IMR-90 (cell line): ENCODE measurements around the gene NMNAT3. TPM values are rescaled to one million over a fixed set of nuclear protein-coding genes. Genes with fewer than 3 reads are reported as not detected.

Experiments
- ATAC-seq: fragments of 200-7000 bp; cut with Tn5 transposase; 2 replicates; pipeline ENCODE4 v1.9.1; 2020; ENCODE audit warnings: low read depth, mild to moderate bottlenecking, moderate library complexity
- BruUV-seq: library from RNA; stranded (reverse); fragments of 400-500 nt; replicated peaks from 2 replicates; lab custom pipeline; 2021; lab: Mats Ljungman, UMichigan
- CTCF ChIA-PET: fragments of 300-600 bp; formaldehyde crosslinking; extraction: SDS; loops from one replicate; lab custom pipeline; 2021; ENCODE audit warnings: antibody characterized with exemption; lab: Yijun Ruan, JAX
- POLR2A ChIA-PET: fragments of 300-600 bp; sonication (Branson Sonifier 250); formaldehyde crosslinking; loops from one replicate; lab custom pipeline; 2022; ENCODE audit warnings: antibody characterized with exemption; ENCODE audit not compliant: unreplicated experiment; lab: Charles Lee
- DNase-seq: peaks from one replicate; pipeline ENCODE4 v3.0.0; 2013
- H2AFZ ChIP-seq: replicated peaks from 2 replicates; pipeline ENCODE3; 2013; ENCODE audit warnings: low read length, mild to moderate bottlenecking; ENCODE audit not compliant: poor library complexity
- H2AK5ac ChIP-seq: 2 replicates; pipeline ENCODE4 v1.6.1; 2013; ENCODE audit warnings: low read depth, low read length, inconsistent platforms
- H2AK9ac ChIP-seq: replicated peaks from 2 replicates; pipeline ENCODE3; 2013; ENCODE audit warnings: mild to moderate bottlenecking, low read depth, low read length, moderate library complexity; ENCODE audit not compliant: poor library complexity
- H2BK120ac ChIP-seq: 2 replicates; pipeline ENCODE4 v1.6.1; 2013; ENCODE audit warnings: low read depth, low read length, inconsistent platforms
- H2BK15ac ChIP-seq: 3 replicates; pipeline ENCODE4 v1.6.1; 2013; ENCODE audit warnings: low read depth, low read length, inconsistent platforms
- H2BK20ac ChIP-seq: 2 replicates; pipeline ENCODE4 v1.6.1; 2013; ENCODE audit warnings: low read depth, mild to moderate bottlenecking, inconsistent platforms, low read length, moderate library complexity
- H2BK5ac ChIP-seq: 2 replicates; pipeline ENCODE4 v1.6.1; 2013; ENCODE audit warnings: mild to moderate bottlenecking, low read depth, low read length, inconsistent platforms; ENCODE audit not compliant: poor library complexity, severe bottlenecking
- H3K14ac ChIP-seq: replicated peaks from 2 replicates; pipeline ENCODE4 v1.6.1; 2013; ENCODE audit warnings: low read depth, low read length, inconsistent platforms
- H3K18ac ChIP-seq: 2 replicates; pipeline ENCODE4 v1.6.1; 2013; ENCODE audit warnings: low read depth, low read length, control low read depth
- H3K23ac ChIP-seq: 2 replicates; pipeline ENCODE4 v1.6.1; 2013; ENCODE audit warnings: low read depth, low read length, inconsistent platforms
- H3K27ac ChIP-seq: 2 replicates; pipeline ENCODE4 v1.5.1; 2013; ENCODE audit warnings: mild to moderate bottlenecking, control low read depth, low read length; ENCODE audit not compliant: insufficient read depth
- H3K27me3 ChIP-seq: 2 replicates; pipeline ENCODE4 v1.6.1; 2013; ENCODE audit warnings: low read length; ENCODE audit not compliant: control insufficient read depth, insufficient read depth
- H3K36me3 ChIP-seq: 2 replicates; pipeline ENCODE4 v1.6.1; 2013; ENCODE audit warnings: low read length, mixed read lengths; ENCODE audit not compliant: control insufficient read depth, insufficient read depth
- H3K4ac ChIP-seq: 2 replicates; pipeline ENCODE4 v1.6.1; 2013; ENCODE audit warnings: low read depth, low read length, inconsistent platforms
- H3K4me1 ChIP-seq: 2 replicates; pipeline ENCODE4 v1.6.1; 2013; ENCODE audit warnings: low read length, mixed read lengths; ENCODE audit not compliant: control insufficient read depth, insufficient read depth
- H3K4me2 ChIP-seq: 2 replicates; pipeline ENCODE4 v1.6.1; 2013; ENCODE audit warnings: low read depth, mild to moderate bottlenecking, control low read depth, low read length, moderate library complexity
- H3K4me3 ChIP-seq: 2 replicates; pipeline ENCODE4 v1.5.1; 2013; ENCODE audit warnings: low read depth, mild to moderate bottlenecking, control low read depth, low read length, moderate library complexity; ENCODE audit not compliant: insufficient read depth
- H3K56ac ChIP-seq: 2 replicates; pipeline ENCODE4 v1.6.1; 2013; ENCODE audit warnings: low read length, inconsistent platforms; ENCODE audit not compliant: insufficient read depth; ENCODE audit errors: extremely low read depth
- H3K79me1 ChIP-seq, 2 experiments: 2 replicates each; pipeline ENCODE4 v1.6.1; 2013; ENCODE audit warnings: low read length in 2 of 2, inconsistent platforms in 1 of 2, low read depth in 1 of 2
- H3K9ac ChIP-seq: 2 replicates; pipeline ENCODE4 v1.6.1; 2013; ENCODE audit warnings: low read depth, low read length, control low read depth
- H3K9me1 ChIP-seq: 2 replicates; pipeline ENCODE4 v1.6.1; 2013; ENCODE audit warnings: low read length, inconsistent platforms; ENCODE audit not compliant: insufficient read depth
- H3K9me3 ChIP-seq: 2 replicates; pipeline ENCODE4 v1.6.1; 2013; ENCODE audit warnings: low read length; ENCODE audit not compliant: control insufficient read depth, insufficient read depth
- H4K20me1 ChIP-seq: 2 replicates; pipeline ENCODE4 v1.6.1; 2013; ENCODE audit warnings: low read length, inconsistent platforms; ENCODE audit not compliant: insufficient read depth
- H4K5ac ChIP-seq: 2 replicates; pipeline ENCODE4 v1.6.1; 2013; ENCODE audit warnings: mild to moderate bottlenecking, low read depth, low read length, control low read depth
- H4K8ac ChIP-seq, 2 experiments: 2 replicates each; pipeline ENCODE4 v1.6.1; 2013; ENCODE audit warnings: low read depth in 2 of 2, low read length in 2 of 2, control low read depth in 1 of 2, inconsistent platforms in 1 of 2
- H4K91ac ChIP-seq: 2 replicates; pipeline ENCODE4 v1.6.1; 2013; ENCODE audit warnings: low read depth, low read length, inconsistent platforms; ENCODE audit not compliant: insufficient read depth
- BHLHE40 ChIP-seq: fragments of 150-350 bp; IDR thresholded peaks from 2 replicates; pipeline ENCODE4 v1.6.1; 2016; ENCODE audit warnings: mild to moderate bottlenecking, low read depth, low read length
- CEBPB ChIP-seq: IDR thresholded peaks from 2 replicates; pipeline ENCODE4 v1.6.1; 2012; ENCODE audit warnings: low read depth, low read length, improper control_type of control experiment
- CTCF ChIP-seq: conservative IDR thresholded peaks from 2 replicates; pipeline ENCODE4 v1.5.1; 2012; ENCODE audit warnings: mild to moderate bottlenecking, low read depth, low read length, improper control_type of control experiment
- ELK1 ChIP-seq: fragments of 150-350 bp; IDR thresholded peaks from 2 replicates; pipeline ENCODE4 v1.6.1; 2016; ENCODE audit warnings: low read depth, mild to moderate bottlenecking, low read length, moderate library complexity, borderline replicate concordance
- FOS ChIP-seq: fragments of 150-350 bp; IDR thresholded peaks from 2 replicates; pipeline ENCODE4 v1.6.1; 2016; ENCODE audit warnings: low read depth, low read length
- MAFK ChIP-seq: IDR thresholded peaks from 2 replicates; pipeline ENCODE4 v1.6.1; 2012; ENCODE audit warnings: low read depth, low read length, improper control_type of control experiment
- MAZ ChIP-seq: IDR thresholded peaks from 2 replicates; pipeline ENCODE4 v1.6.1; 2012; ENCODE audit warnings: low read depth, mild to moderate bottlenecking, low read length, improper control_type of control experiment, moderate library complexity, borderline replicate concordance
- MXI1 ChIP-seq: IDR thresholded peaks from 2 replicates; pipeline ENCODE4 v1.6.1; 2012; ENCODE audit warnings: low read depth, mild to moderate bottlenecking, low read length, moderate library complexity, borderline replicate concordance
- NFE2L2 ChIP-seq: fragments of 150-350 bp; IDR thresholded peaks from 2 replicates; pipeline ENCODE4 v1.6.1; 2016; ENCODE audit warnings: low read depth, mild to moderate bottlenecking, low read length
- POLR2A ChIP-seq: IDR thresholded peaks from 2 replicates; pipeline ENCODE4 v1.6.1; 2012; ENCODE audit warnings: mild to moderate bottlenecking, low read depth, low read length
- RAD21 ChIP-seq: IDR thresholded peaks from 2 replicates; pipeline ENCODE4 v1.6.1; 2012; ENCODE audit warnings: low read length, improper control_type of control experiment
- RCOR1 ChIP-seq: IDR thresholded peaks from 2 replicates; pipeline ENCODE4 v1.6.1; 2012; ENCODE audit warnings: mild to moderate bottlenecking, low read length, improper control_type of control experiment; ENCODE audit not compliant: insufficient replicate concordance
- RFX5 ChIP-seq: IDR thresholded peaks from 2 replicates; pipeline ENCODE4 v1.8.0; 2012; ENCODE audit warnings: low read depth, mild to moderate bottlenecking, low read length, moderate library complexity
- SMC3 ChIP-seq: fragments of 150-350 bp; IDR thresholded peaks from 2 replicates; pipeline ENCODE4 v1.6.1; 2016; ENCODE audit warnings: low read depth, mild to moderate bottlenecking, antibody characterized with exemption, low read length, moderate library complexity
- USF2 ChIP-seq: fragments of 150-350 bp; IDR thresholded peaks from 2 replicates; pipeline ENCODE4 v1.6.1; 2017; ENCODE audit warnings: mild to moderate bottlenecking, antibody characterized with exemption, low read length, low read depth
- WGBS, 2 experiments: methylation state at CpG; one replicate each; pipeline versions ENCODE4 v1.1.5 to v1.1.7; 2013; ENCODE audit warnings: missing lambda C conversion rate in 2 of 2; ENCODE audit not compliant: insufficient read length in 1 of 2; ENCODE audit errors: extremely low coverage in 2 of 2; 5-methylcytosine and 5-hydroxymethylcytosine counted together
- dilution Hi-C: fragments of 300-500 bp; cut with HindIII; formaldehyde crosslinking; loops from one replicate; pipeline ENCODE4 v1.14.3; 2018; ENCODE audit warnings: low sequenced_read_pairs; ENCODE audit not compliant: unreplicated experiment
- in situ Hi-C: fragments of 300-500 bp; cut with MboI; formaldehyde crosslinking; loops from 3 replicates; pipeline ENCODE4 v1.14.3; 2019; ENCODE audit warnings: low sequenced_read_pairs, inconsistent platforms, mixed read lengths
- intact Hi-C: fragments of 100-400 bp; cut with micrococcal nuclease; formaldehyde crosslinking; loops from 2 replicates; pipeline ENCODE4 v1.10.0; 2022
- polyA plus RNA-seq, 3 experiments: library from polyadenylated mRNA; depleted of rRNA; stranded (reverse); fragments of >200 nt; gene quantifications; 2 replicates each; pipeline ENCODE4 v1.2.3, GENCODE V29; 2012; ENCODE audit warnings: low replicate concordance in 1 of 3
- total RNA-seq: library from RNA; depleted of rRNA; stranded (reverse); fragments of >200 nt; gene quantifications from 2 replicates; pipeline ENCODE4 v1.2.3, GENCODE V29; 2012

The NMNAT3 gene
- total and polyA plus RNA-seq, 2 of the 4 experiments (the other 2 are of a cell fraction): 0.12 to 0.36 TPM

- no peaks in the 10 kb centered on the region for H3K9me1 ChIP-seq
- no peaks in the 10 kb centered on the region for H3K4me1 ChIP-seq
- H2AK9ac ChIP-seq: no peak overlapping the region
- H2AK5ac ChIP-seq: no peak overlapping the region
- DNase-seq (no peak), ATAC-seq (no peak)
- no peak overlapping the region for H3K23ac ChIP-seq
- dilution Hi-C loops (no loop called here), in situ Hi-C loops (no loop called here), intact Hi-C loops (no loop called here)
- no peak overlapping the region for H2BK15ac ChIP-seq
- CTCF ChIA-PET: no interaction called here
- H2BK20ac ChIP-seq: no peak overlapping the region
- no peak overlapping the region for H3K56ac ChIP-seq
- no peak overlapping the region for H3K27ac ChIP-seq
- H3K79me1 ChIP-seq: no peaks in the 10 kb centered on the region
- no peak overlapping the region for H2AFZ ChIP-seq
- no peaks in the 10 kb centered on the region for H3K36me3 ChIP-seq
- POLR2A ChIA-PET: no interaction called here
- WGBS, 2 experiments: no CpG with 5 or more reads among the region's 2 CpGs
- H3K4me3 ChIP-seq: no peak overlapping the region
- H4K5ac ChIP-seq: no peak overlapping the region
- no peaks in the 10 kb centered on the region for H4K20me1 ChIP-seq
- H3K14ac ChIP-seq: no peak overlapping the region
- H2BK5ac ChIP-seq: no peak overlapping the region
- H4K91ac ChIP-seq: no peak overlapping the region
- no peak overlapping the region for H3K18ac ChIP-seq
- no peak overlapping the region for H4K8ac ChIP-seq
- TF ChIP-seq NFE2L2 (no peak), USF2 (no peak), RCOR1 (no peak), POLR2A (no peak), CTCF (no peak), MAZ (no peak), MXI1 (no peak), RFX5 (no peak), MAFK (no peak), CEBPB (no peak), ELK1 (no peak), BHLHE40 (no peak), SMC3 (no peak), RAD21 (no peak), FOS (no peak)
- H3K27me3 ChIP-seq: no peaks in the 10 kb centered on the region
- H3K4me2 ChIP-seq: no peak overlapping the region
- no peak overlapping the region for H2BK120ac ChIP-seq
- BruUV-seq: no TSS peak
- no peak overlapping the region for H3K9ac ChIP-seq
- no peaks in the 10 kb centered on the region for H3K9me3 ChIP-seq
- H3K4ac ChIP-seq: no peak overlapping the region
Observed at GRCh38 chr3:139715743-139716360, 38.1 kb upstream of the NMNAT3 start.
